WTC11 (cell line): Measurements from ENCODE around the gene PTGS1. TPM values are rescaled to one million over a fixed set of nuclear protein-coding genes. Genes with fewer than 3 reads are reported as not detected.

Experiments
- EMX1 ChIP-seq: fragments of 250-450 bp; sonication (Bioruptor Pico); IDR thresholded peaks from 2 replicates; pipeline ENCODE4 v1.8.0; 2021; ENCODE audit warnings: mild to moderate bottlenecking
- FOXP1 ChIP-seq: sonication (generic); formaldehyde crosslinking; IDR thresholded peaks from 2 replicates; pipeline ENCODE4 v1.8.0; 2022; ENCODE audit warnings: missing genetic modification reagents, mild to moderate bottlenecking, moderate library complexity, borderline replicate concordance
- GTF2I ChIP-seq: fragments of 250-450 bp; sonication (Bioruptor Pico); conservative IDR thresholded peaks from 2 replicates; pipeline ENCODE4 v1.4.0; 2021; ENCODE audit warnings: mild to moderate bottlenecking
- IRF2 ChIP-seq: sonication (generic); formaldehyde crosslinking; IDR thresholded peaks from 2 replicates; pipeline ENCODE4 v1.8.0; 2022; ENCODE audit warnings: low read depth, missing genetic modification reagents, borderline replicate concordance
- JUN ChIP-seq: sonication (generic); formaldehyde crosslinking; IDR thresholded peaks from 2 replicates; pipeline ENCODE4 v1.8.0; 2023; ENCODE audit warnings: mild to moderate bottlenecking, missing genetic modification reagents
- KAT7 ChIP-seq: sonication (generic); formaldehyde crosslinking; IDR thresholded peaks from 2 replicates; pipeline ENCODE4 v1.8.1; 2023; ENCODE audit warnings: missing genetic modification reagents, mild to moderate bottlenecking, borderline replicate concordance
- MYBL2 ChIP-seq: sonication (generic); formaldehyde crosslinking; IDR thresholded peaks from 2 replicates; pipeline ENCODE4 v1.8.1; 2023; ENCODE audit warnings: mild to moderate bottlenecking, moderate library complexity, missing genetic modification reagents
- NFE2L1 ChIP-seq: sonication (generic); formaldehyde crosslinking; IDR thresholded peaks from 2 replicates; pipeline ENCODE4 v1.8.1; 2023; ENCODE audit warnings: missing genetic modification reagents
- NFYB ChIP-seq: sonication (generic); formaldehyde crosslinking; conservative IDR thresholded peaks from 2 replicates; pipeline ENCODE4 v1.8.0; 2022; ENCODE audit warnings: low read depth, missing genetic modification reagents
- NR1H2 ChIP-seq: sonication (generic); formaldehyde crosslinking; IDR thresholded peaks from 2 replicates; pipeline ENCODE4 v1.9.0; 2021; ENCODE audit warnings: mild to moderate bottlenecking, moderate library complexity, missing genetic modification reagents
- NR3C1 ChIP-seq: sonication (generic); formaldehyde crosslinking; conservative IDR thresholded peaks from 2 replicates; pipeline ENCODE4 v1.8.1; 2023; ENCODE audit warnings: low read depth, mild to moderate bottlenecking, missing genetic modification reagents
- PRRX2 ChIP-seq: fragments of 250-450 bp; sonication (Bioruptor Pico); IDR thresholded peaks from 2 replicates; pipeline ENCODE4 v1.8.0; 2021; ENCODE audit warnings: mild to moderate bottlenecking
- RELA ChIP-seq: sonication (generic); formaldehyde crosslinking; IDR thresholded peaks from 2 replicates; pipeline ENCODE4 v1.8.1; 2022; ENCODE audit warnings: missing genetic modification reagents, mild to moderate bottlenecking, borderline replicate concordance
- RORB ChIP-seq: fragments of 250-450 bp; sonication (Bioruptor Pico); IDR thresholded peaks from 2 replicates; pipeline ENCODE4 v1.9.0; 2021; ENCODE audit warnings: mild to moderate bottlenecking
- SMAD3 ChIP-seq: sonication (generic); formaldehyde crosslinking; IDR thresholded peaks from 2 replicates; pipeline ENCODE4 v1.8.0; 2022; ENCODE audit warnings: missing genetic modification reagents, mild to moderate bottlenecking, borderline replicate concordance
- TEAD4 ChIP-seq: sonication (generic); formaldehyde crosslinking; IDR thresholded peaks from 2 replicates; pipeline ENCODE4 v1.8.0; 2022; ENCODE audit warnings: mild to moderate bottlenecking, missing genetic modification reagents
- ZNF138 ChIP-seq: sonication (generic); formaldehyde crosslinking; conservative IDR thresholded peaks from 2 replicates; pipeline ENCODE4 v1.8.1; 2022; ENCODE audit warnings: mild to moderate bottlenecking, moderate library complexity, missing genetic modification reagents
- ZNF423 ChIP-seq: fragments of 250-450 bp; sonication (Bioruptor Pico); IDR thresholded peaks from 2 replicates; pipeline ENCODE4 v2.1.2; 2022; ENCODE audit warnings: mild to moderate bottlenecking, moderate library complexity
- total RNA-seq: library from RNA; stranded (reverse); gene quantifications from 3 replicates; pipeline ENCODE4 v1.2.3, GENCODE V29; 2021
- TF ChIP-seq, protein P1 (sequence below): sonication (generic); formaldehyde crosslinking; IDR thresholded peaks from 2 replicates; pipeline ENCODE4 v1.8.1; 2022; ENCODE audit warnings: missing genetic modification reagents, borderline replicate concordance
- TF ChIP-seq, protein P2 (sequence below): fragments of 200-600 bp; IDR thresholded peaks from 2 replicates; pipeline ENCODE4 v1.8.0; 2022; ENCODE audit warnings: antibody characterized with exemption
- TF ChIP-seq, protein P3 (sequence below): sonication (generic); formaldehyde crosslinking; IDR thresholded peaks from 2 replicates; pipeline ENCODE4 v1.8.1; 2023; ENCODE audit warnings: mild to moderate bottlenecking, moderate library complexity, missing genetic modification reagents
- TF ChIP-seq, protein P4 (sequence below): sonication (generic); formaldehyde crosslinking; IDR thresholded peaks from 2 replicates; pipeline ENCODE4 v1.8.0; 2023; ENCODE audit warnings: missing genetic modification reagents, mild to moderate bottlenecking, borderline replicate concordance
- TF ChIP-seq, protein P5 (sequence below): fragments of 250-450 bp; sonication (Bioruptor Pico); IDR thresholded peaks from 2 replicates; pipeline ENCODE4 v1.9.0; 2021; ENCODE audit warnings: moderate library complexity, mild to moderate bottlenecking, inconsistent platforms, borderline replicate concordance
- TF ChIP-seq, protein P6 (sequence below): sonication (generic); formaldehyde crosslinking; IDR thresholded peaks from 2 replicates; pipeline ENCODE4 v1.8.1; 2023; ENCODE audit warnings: mild to moderate bottlenecking, missing genetic modification reagents, moderate library complexity
- TF ChIP-seq, protein P7 (sequence below): sonication (generic); formaldehyde crosslinking; IDR thresholded peaks from 2 replicates; pipeline ENCODE4 v1.8.1; 2023; ENCODE audit warnings: mild to moderate bottlenecking, missing genetic modification reagents

Gene PTGS1
- total RNA-seq, 1 experiment from 2014 or later: 1.0 TPM

DNA sequence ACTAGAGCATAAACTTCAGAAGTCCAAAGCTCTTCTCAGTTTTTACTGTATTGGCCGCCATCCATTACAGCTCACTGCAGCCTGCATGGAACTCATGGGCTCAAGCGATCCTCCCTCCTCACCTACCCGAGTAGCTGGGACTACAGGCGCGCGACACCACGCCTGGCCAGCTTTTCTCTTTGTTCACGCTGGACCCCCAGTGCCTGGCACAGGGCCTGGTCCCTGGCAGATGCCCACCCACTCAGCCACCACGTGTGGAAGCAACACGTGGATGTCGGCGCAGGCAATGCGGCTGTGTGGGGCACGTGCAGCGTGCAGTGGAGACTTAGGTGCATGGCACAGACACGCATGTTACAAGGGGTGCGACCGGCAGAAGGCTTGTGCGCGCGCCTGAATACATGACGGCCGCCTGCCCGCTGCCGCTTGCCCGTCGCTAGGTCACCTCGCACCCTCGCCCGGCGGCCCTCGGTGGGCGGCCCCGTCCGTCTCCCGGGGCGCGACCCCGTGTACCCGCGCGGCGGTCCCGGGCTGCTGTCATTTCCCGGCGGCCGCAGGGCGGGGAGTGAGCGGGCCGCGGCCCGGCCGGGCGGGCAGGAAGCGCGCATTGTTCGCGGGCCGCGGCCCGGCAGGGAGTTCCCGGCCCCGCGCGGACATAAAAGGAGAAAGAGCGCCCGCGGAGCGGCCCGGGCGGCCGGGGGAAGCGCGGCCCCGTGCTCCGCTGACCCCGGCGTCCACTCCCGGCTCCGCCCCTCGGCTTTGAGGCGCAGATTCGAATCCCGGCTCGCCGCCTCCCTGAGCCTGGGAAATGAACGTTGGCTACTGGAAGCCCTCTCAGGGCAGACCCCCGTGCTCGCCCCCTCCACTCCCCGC lies 24.1 kb upstream of the PTGS1 start (continued):
- TF ChIP-seq, protein P1, sequence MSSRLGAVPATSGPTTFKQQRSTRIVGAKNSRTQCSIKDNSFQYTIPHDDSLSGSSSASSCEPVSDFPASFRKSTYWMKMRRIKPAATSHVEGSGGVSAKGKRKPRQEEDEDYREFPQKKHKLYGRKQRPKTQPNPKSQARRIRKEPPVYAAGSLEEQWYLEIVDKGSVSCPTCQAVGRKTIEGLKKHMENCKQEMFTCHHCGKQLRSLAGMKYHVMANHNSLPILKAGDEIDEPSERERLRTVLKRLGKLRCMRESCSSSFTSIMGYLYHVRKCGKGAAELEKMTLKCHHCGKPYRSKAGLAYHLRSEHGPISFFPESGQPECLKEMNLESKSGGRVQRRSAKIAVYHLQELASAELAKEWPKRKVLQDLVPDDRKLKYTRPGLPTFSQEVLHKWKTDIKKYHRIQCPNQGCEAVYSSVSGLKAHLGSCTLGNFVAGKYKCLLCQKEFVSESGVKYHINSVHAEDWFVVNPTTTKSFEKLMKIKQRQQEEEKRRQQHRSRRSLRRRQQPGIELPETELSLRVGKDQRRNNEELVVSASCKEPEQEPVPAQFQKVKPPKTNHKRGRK (CRISPR knock-in tag): no peak
- TF ChIP-seq, protein P2, sequence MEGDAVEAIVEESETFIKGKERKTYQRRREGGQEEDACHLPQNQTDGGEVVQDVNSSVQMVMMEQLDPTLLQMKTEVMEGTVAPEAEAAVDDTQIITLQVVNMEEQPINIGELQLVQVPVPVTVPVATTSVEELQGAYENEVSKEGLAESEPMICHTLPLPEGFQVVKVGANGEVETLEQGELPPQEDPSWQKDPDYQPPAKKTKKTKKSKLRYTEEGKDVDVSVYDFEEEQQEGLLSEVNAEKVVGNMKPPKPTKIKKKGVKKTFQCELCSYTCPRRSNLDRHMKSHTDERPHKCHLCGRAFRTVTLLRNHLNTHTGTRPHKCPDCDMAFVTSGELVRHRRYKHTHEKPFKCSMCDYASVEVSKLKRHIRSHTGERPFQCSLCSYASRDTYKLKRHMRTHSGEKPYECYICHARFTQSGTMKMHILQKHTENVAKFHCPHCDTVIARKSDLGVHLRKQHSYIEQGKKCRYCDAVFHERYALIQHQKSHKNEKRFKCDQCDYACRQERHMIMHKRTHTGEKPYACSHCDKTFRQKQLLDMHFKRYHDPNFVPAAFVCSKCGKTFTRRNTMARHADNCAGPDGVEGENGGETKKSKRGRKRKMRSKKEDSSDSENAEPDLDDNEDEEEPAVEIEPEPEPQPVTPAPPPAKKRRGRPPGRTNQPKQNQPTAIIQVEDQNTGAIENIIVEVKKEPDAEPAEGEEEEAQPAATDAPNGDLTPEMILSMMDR: no peak
- TF ChIP-seq NFE2L1 (no peak), IRF2 (CRISPR knock-in tag) (no peak), KAT7 (CRISPR knock-in tag) (0 out of 2 replicates have a peak, but pooled peaks have one; percentile 43), NR1H2 (CRISPR knock-in tag) (no peak), SMAD3 (CRISPR knock-in tag) (no peak), FOXP1 (CRISPR knock-in tag) (peak; percentile 75; the same call in 1 of the 2 replicates), NR3C1 (CRISPR knock-in tag) (no peak), MYBL2 (CRISPR knock-in tag) (0 out of 2 replicates have a peak, but pooled peaks have one; percentile 20), JUN (no peak), ZNF138 (peak; percentile 47; the same call in 1 of the 2 replicates), RELA (peak; percentile 26; the same call in 1 of the 2 replicates), TEAD4 (CRISPR knock-in tag) (no peak), EMX1 (CRISPR knock-in tag) (no peak), ZNF423 (peak; percentile 13; the same call in 1 of the 2 replicates), RORB (CRISPR knock-in tag) (no peak), NFYB (CRISPR knock-in tag) (no peak), PRRX2 (CRISPR knock-in tag) (no peak), GTF2I (CRISPR knock-in tag) (no peak)
- TF ChIP-seq, protein P3, sequence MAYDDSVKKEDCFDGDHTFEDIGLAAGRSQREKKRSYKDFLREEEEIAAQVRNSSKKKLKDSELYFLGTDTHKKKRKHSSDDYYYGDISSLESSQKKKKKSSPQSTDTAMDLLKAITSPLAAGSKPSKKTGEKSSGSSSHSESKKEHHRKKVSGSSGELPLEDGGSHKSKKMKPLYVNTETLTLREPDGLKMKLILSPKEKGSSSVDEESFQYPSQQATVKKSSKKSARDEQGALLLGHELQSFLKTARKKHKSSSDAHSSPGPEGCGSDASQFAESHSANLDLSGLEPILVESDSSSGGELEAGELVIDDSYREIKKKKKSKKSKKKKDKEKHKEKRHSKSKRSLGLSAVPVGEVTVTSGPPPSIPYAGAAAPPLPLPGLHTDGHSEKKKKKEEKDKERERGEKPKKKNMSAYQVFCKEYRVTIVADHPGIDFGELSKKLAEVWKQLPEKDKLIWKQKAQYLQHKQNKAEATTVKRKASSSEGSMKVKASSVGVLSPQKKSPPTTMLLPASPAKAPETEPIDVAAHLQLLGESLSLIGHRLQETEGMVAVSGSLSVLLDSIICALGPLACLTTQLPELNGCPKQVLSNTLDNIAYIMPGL (CRISPR knock-in tag): 0 out of 2 replicates have a peak, but pooled peaks have one; percentile 18
- TF ChIP-seq, protein P4, sequence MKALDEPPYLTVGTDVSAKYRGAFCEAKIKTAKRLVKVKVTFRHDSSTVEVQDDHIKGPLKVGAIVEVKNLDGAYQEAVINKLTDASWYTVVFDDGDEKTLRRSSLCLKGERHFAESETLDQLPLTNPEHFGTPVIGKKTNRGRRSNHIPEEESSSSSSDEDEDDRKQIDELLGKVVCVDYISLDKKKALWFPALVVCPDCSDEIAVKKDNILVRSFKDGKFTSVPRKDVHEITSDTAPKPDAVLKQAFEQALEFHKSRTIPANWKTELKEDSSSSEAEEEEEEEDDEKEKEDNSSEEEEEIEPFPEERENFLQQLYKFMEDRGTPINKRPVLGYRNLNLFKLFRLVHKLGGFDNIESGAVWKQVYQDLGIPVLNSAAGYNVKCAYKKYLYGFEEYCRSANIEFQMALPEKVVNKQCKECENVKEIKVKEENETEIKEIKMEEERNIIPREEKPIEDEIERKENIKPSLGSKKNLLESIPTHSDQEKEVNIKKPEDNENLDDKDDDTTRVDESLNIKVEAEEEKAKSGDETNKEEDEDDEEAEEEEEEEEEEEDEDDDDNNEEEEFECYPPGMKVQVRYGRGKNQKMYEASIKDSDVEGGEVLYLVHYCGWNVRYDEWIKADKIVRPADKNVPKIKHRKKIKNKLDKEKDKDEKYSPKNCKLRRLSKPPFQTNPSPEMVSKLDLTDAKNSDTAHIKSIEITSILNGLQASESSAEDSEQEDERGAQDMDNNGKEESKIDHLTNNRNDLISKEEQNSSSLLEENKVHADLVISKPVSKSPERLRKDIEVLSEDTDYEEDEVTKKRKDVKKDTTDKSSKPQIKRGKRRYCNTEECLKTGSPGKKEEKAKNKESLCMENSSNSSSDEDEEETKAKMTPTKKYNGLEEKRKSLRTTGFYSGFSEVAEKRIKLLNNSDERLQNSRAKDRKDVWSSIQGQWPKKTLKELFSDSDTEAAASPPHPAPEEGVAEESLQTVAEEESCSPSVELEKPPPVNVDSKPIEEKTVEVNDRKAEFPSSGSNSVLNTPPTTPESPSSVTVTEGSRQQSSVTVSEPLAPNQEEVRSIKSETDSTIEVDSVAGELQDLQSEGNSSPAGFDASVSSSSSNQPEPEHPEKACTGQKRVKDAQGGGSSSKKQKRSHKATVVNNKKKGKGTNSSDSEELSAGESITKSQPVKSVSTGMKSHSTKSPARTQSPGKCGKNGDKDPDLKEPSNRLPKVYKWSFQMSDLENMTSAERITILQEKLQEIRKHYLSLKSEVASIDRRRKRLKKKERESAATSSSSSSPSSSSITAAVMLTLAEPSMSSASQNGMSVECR (CRISPR knock-in tag): 0 out of 2 replicates have a peak, but pooled peaks have one; percentile 20
- TF ChIP-seq, protein P5, sequence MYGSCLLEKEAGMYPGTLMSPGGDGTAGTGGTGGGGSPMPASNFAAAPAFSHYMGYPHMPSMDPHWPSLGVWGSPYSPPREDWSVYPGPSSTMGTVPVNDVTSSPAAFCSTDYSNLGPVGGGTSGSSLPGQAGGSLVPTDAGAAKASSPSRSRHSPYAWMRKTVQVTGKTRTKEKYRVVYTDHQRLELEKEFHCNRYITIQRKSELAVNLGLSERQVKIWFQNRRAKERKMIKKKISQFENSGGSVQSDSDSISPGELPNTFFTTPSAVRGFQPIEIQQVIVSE (CRISPR knock-in tag): no peak
- TF ChIP-seq, protein P6, sequence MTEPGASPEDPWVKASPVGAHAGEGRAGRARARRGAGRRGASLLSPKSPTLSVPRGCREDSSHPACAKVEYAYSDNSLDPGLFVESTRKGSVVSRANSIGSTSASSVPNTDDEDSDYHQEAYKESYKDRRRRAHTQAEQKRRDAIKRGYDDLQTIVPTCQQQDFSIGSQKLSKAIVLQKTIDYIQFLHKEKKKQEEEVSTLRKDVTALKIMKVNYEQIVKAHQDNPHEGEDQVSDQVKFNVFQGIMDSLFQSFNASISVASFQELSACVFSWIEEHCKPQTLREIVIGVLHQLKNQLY (CRISPR knock-in tag): no peak
- TF ChIP-seq, protein P7, sequence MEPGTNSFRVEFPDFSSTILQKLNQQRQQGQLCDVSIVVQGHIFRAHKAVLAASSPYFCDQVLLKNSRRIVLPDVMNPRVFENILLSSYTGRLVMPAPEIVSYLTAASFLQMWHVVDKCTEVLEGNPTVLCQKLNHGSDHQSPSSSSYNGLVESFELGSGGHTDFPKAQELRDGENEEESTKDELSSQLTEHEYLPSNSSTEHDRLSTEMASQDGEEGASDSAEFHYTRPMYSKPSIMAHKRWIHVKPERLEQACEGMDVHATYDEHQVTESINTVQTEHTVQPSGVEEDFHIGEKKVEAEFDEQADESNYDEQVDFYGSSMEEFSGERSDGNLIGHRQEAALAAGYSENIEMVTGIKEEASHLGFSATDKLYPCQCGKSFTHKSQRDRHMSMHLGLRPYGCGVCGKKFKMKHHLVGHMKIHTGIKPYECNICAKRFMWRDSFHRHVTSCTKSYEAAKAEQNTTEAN (CRISPR knock-in tag): no peak
